SK-N-MC (cell line): ENCODE measurements around the gene ABHD2.

Source experiments
- EZH2 ChIP-seq: fragments of 200-600 bp; sonication (generic); IDR thresholded peaks from one replicate; pipeline ENCODE4 v1.6.1; 2017; ENCODE audit warnings: antibody characterized with exemption
- POLR2AphosphoS5 ChIP-seq: IDR thresholded peaks from 2 replicates; pipeline ENCODE4 v1.6.1; 2012; ENCODE audit warnings: mild to moderate bottlenecking, low read depth, low read length, borderline replicate concordance

DNA sequence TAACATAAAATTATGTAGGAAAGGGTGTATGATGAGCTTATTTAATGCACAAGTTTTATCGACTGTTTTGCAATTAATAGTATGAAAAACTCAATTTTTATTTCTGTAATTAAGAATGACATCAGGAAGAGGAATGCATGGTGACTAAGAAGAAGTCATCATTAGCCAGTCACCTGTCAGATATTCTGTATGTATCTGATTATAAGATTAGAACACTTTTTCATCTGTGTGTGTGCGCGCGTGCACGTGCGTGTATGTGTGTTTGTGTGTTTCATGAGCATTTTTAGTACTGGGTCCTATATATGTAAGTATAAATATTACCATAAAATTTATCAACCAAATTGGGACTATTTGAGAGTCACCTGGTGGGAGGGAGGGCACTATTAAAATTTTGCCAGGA, 5.0 kb upstream of the ABHD2 start:
- TF ChIP-seq POLR2AphosphoS5 (no peak), EZH2 (no peak)
